ENCODE data around the gene ZFAND3. TPM values are rescaled to one million over a fixed set of nuclear protein-coding genes. Genes with fewer than 3 reads are reported as not detected.
A peak's percentile ranks its signal among the peaks of the same experiment; 100 is the strongest.

The ZFAND3 gene
- total and polyA plus RNA-seq, 9 donors, result 16.6 to 220 (median 51.9) TPM

DNA sequence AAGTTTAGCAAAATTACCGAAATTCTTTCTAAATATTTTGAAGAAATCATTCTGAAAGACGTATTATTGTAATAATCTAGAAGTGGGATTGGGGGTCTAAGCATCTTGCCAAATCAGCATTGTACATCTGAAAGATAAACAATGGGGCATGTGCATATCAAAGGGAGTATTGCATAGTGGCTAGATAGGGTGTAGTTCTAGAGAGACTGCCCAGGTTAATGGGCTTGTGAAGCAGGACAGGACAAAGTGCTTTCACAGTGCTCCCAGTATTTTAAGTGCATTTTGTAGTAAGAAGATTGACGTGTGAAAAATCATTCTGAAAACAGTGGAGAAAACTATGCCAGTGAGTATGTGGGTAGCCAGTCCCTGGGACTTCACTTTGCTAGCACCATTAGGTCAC, 236.8 kb downstream of the ZFAND3 start:
- TF ChIP-seq POLR2A (IDR thresholded peaks at IDR 0.05) (no peak), EP300 (IDR thresholded peaks at IDR 0.05) (no peak)
- TF ChIP-seq, protein P1, sequence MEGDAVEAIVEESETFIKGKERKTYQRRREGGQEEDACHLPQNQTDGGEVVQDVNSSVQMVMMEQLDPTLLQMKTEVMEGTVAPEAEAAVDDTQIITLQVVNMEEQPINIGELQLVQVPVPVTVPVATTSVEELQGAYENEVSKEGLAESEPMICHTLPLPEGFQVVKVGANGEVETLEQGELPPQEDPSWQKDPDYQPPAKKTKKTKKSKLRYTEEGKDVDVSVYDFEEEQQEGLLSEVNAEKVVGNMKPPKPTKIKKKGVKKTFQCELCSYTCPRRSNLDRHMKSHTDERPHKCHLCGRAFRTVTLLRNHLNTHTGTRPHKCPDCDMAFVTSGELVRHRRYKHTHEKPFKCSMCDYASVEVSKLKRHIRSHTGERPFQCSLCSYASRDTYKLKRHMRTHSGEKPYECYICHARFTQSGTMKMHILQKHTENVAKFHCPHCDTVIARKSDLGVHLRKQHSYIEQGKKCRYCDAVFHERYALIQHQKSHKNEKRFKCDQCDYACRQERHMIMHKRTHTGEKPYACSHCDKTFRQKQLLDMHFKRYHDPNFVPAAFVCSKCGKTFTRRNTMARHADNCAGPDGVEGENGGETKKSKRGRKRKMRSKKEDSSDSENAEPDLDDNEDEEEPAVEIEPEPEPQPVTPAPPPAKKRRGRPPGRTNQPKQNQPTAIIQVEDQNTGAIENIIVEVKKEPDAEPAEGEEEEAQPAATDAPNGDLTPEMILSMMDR (IDR thresholded peaks at IDR 0.05), result no peak
- Histone ChIP-seq H3K27ac (no peak overlapping the region), H3K36me3 (no peaks in the 10 kb centered on the region), H3K4me1 (ENCODE audit: insufficient read depth) (peaks cover 3% of the 10 kb centered on the region), H3K4me3 (no peak overlapping the region), H3K9me3 (no peaks in the 10 kb centered on the region), H3K27me3 (no peaks in the 10 kb centered on the region)
- 31 to 57% (median 45%) methylated on average over 3 of the region's 3 CpGs for WGBS, 3 donors
- intact Hi-C loops (cut with DNase I), result no loop called here
- DNase-seq, result no peak

- TF ChIP-seq EP300 (IDR thresholded peaks at IDR 0.05) (no peak), POLR2A (IDR thresholded peaks at IDR 0.05) (no peak)
- TF ChIP-seq, protein P1 (IDR thresholded peaks at IDR 0.05), result no peak
- no peak overlapping the region for H3K4me3 ChIP-seq
- DNase-seq, result no peak
- intact Hi-C loops (cut with DNase I), result no loop called here
- H3K4me1 ChIP-seq (ENCODE audit: insufficient read depth), result peaks cover 8% of the 10 kb centered on the region
- H3K27me3 ChIP-seq, result no peaks in the 10 kb centered on the region
- no peak overlapping the region for H3K27ac ChIP-seq
- no peaks in the 10 kb centered on the region for H3K9me3 ChIP-seq
- no peaks in the 10 kb centered on the region for H3K36me3 ChIP-seq
Observed at GRCh38 chr6:38057994-38058393, 238.5 kb downstream of the ZFAND3 start.

GRCh38 chr6:38062066-38062465, 242.5 kb downstream of the ZFAND3 start:
- H3K27ac ChIP-seq, result peak overlapping the region in 1 of 2 donors; percentile 46
- intact Hi-C loops (cut with DNase I), result no loop called here
- H3K4me1 ChIP-seq (ENCODE audit: insufficient read depth), result peaks cover 10% of the 10 kb centered on the region
- no peak for TF ChIP-seq EP300 (IDR thresholded peaks at IDR 0.05)
- TF ChIP-seq, protein P1 (IDR thresholded peaks at IDR 0.05), result no peak
- no peak for TF ChIP-seq POLR2A (IDR thresholded peaks at IDR 0.05)
- DNase-seq, result no peak
- H3K9me3 ChIP-seq, result no peaks in the 10 kb centered on the region
- no peaks in the 10 kb centered on the region for H3K36me3 ChIP-seq
- no peaks in the 10 kb centered on the region for H3K27me3 ChIP-seq
- 55 to 61% (median 57%) methylated on average over 3 of the region's 3 CpGs for WGBS, 3 donors
- H3K4me3 ChIP-seq, result no peak overlapping the region

DNA sequence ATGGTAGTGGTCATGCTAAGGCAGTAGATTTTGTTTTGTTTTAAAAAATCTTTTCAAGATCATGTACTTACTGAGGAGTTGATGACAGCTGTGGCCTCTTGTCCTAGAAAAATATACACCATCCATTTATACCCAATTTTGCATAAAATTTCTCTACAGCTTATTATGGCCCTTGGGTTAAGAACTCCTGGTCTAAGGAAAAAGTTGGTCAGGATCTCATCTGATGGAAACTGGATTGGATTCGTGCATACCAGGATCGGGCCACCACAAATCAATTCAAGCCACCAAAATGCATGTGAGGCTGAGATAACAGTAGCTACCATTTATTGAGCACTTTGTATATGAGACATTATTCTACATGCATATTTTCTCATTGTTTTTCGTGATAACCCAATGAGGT, 244.4 kb downstream of the ZFAND3 start:
- TF ChIP-seq EP300 (IDR thresholded peaks at IDR 0.05), result no peak
- TF ChIP-seq, protein P1 (IDR thresholded peaks at IDR 0.05), result no peak
- no peak for TF ChIP-seq POLR2A (IDR thresholded peaks at IDR 0.05)
- no peaks in the 10 kb centered on the region for H3K27me3 ChIP-seq
- no peak overlapping the region for H3K4me3 ChIP-seq
- H3K27ac ChIP-seq, result no peak overlapping the region
- H3K4me1 ChIP-seq (ENCODE audit: insufficient read depth), result peaks cover 10% of the 10 kb centered on the region
- no peaks in the 10 kb centered on the region for H3K36me3 ChIP-seq
- no peak for DNase-seq
- WGBS, 3 donors, result 76 to 99% (median 98%) methylated on average over 3 of the region's 3 CpGs
- intact Hi-C loops (cut with DNase I), result no loop called here
- H3K9me3 ChIP-seq, result no peaks in the 10 kb centered on the region

- intact Hi-C loops (cut with DNase I), result no loop called here
Observed at GRCh38 chr6:38064431-38064830, 244.9 kb downstream of the ZFAND3 start.

More at GRCh38 chr6:38064431-38064830, 244.9 kb downstream of the ZFAND3 start:
- TF ChIP-seq EP300 (IDR thresholded peaks at IDR 0.05), result no peak
- TF ChIP-seq, protein P1 (IDR thresholded peaks at IDR 0.05), result no peak
- no peak for TF ChIP-seq POLR2A (IDR thresholded peaks at IDR 0.05)
- H3K4me1 ChIP-seq (ENCODE audit: insufficient read depth), result peaks cover 10% of the 10 kb centered on the region
- no peak for DNase-seq
- H3K36me3 ChIP-seq, result no peaks in the 10 kb centered on the region
- H3K27ac ChIP-seq, result no peak overlapping the region
- 91 to 96% (median 92%) methylated on average over 2 of the region's 2 CpGs for WGBS, 3 donors
- no peak overlapping the region for H3K4me3 ChIP-seq
- no peaks in the 10 kb centered on the region for H3K9me3 ChIP-seq
- no peaks in the 10 kb centered on the region for H3K27me3 ChIP-seq
